Karpas-422 (cell line): ENCODE measurements around the gene CHCHD6. TPM values are rescaled to one million over a fixed set of nuclear protein-coding genes. Genes with fewer than 3 reads are reported as not detected.

Experiments used
- DNase-seq: peaks from one replicate; pipeline ENCODE4 v3.0.0-alpha.2; 2015
- H2AFZ ChIP-seq: fragments of 200-600 bp; sonication (generic); 2 replicates; pipeline ENCODE4 v1.6.1; 2014; ENCODE audit warnings: antibody characterized with exemption, low read length, mixed read lengths
- H3K27ac ChIP-seq: fragments of 200-600 bp; sonication (generic); 2 replicates; pipeline ENCODE4 v1.5.1; 2014; ENCODE audit warnings: mild to moderate bottlenecking, low read length, moderate library complexity
- H3K27me3 ChIP-seq: fragments of 200-600 bp; sonication (generic); 2 replicates; pipeline ENCODE4 v1.6.1; 2014; ENCODE audit warnings: low read length, mixed read lengths
- H3K36me3 ChIP-seq: fragments of 200-600 bp; sonication (generic); 2 replicates; pipeline ENCODE4 v1.6.1; 2014; ENCODE audit warnings: low read length, mixed read lengths; ENCODE audit not compliant: insufficient read depth
- H3K4me1 ChIP-seq: fragments of 200-600 bp; sonication (generic); 2 replicates; pipeline ENCODE4 v1.6.1; 2014; ENCODE audit warnings: mild to moderate bottlenecking, low read length, mixed read lengths
- H3K4me2 ChIP-seq: fragments of 200-600 bp; sonication (generic); 2 replicates; pipeline ENCODE4 v1.6.1; 2014; ENCODE audit warnings: low read length, low read depth, mild to moderate bottlenecking; ENCODE audit not compliant: poor library complexity, severe bottlenecking
- H3K4me3 ChIP-seq: fragments of 200-600 bp; sonication (generic); 2 replicates; pipeline ENCODE4 v1.5.1; 2014; ENCODE audit warnings: mild to moderate bottlenecking, antibody characterized with exemption, low read length, mixed read lengths
- H3K79me2 ChIP-seq: fragments of 200-600 bp; sonication (generic); 2 replicates; pipeline ENCODE4 v1.6.1; 2014; ENCODE audit warnings: mild to moderate bottlenecking, low read length, mixed read lengths
- H3K9ac ChIP-seq: fragments of 200-600 bp; sonication (generic); 2 replicates; pipeline ENCODE4 v1.6.0; 2014; ENCODE audit warnings: low read length
- H3K9me2 ChIP-seq: fragments of 200-600 bp; sonication (generic), shearing (Covaris generic); replicated peaks from 2 replicates; pipeline ENCODE4 v1.6.0; 2014; ENCODE audit warnings: mild to moderate bottlenecking, low read length, moderate library complexity; ENCODE audit not compliant: insufficient read depth
- H3K9me3 ChIP-seq: fragments of 300-700, 200-600 bp; sonication (generic); 2 replicates; pipeline ENCODE4 v1.6.1; 2014; ENCODE audit warnings: low read length, mixed read lengths
- H4K20me1 ChIP-seq: fragments of 200-600 bp; sonication (generic); 2 replicates; pipeline ENCODE4 v1.6.1; 2014; ENCODE audit warnings: mild to moderate bottlenecking, antibody characterized with exemption, low read length, low read depth; ENCODE audit not compliant: insufficient read depth
- total RNA-seq: library from RNA; depleted of rRNA; stranded (reverse); fragments of >200 nt; shearing (Covaris generic); gene quantifications from 2 replicates; pipeline ENCODE4 v1.2.3, GENCODE V29; 2014; ENCODE audit warnings: low replicate concordance; rRNA removed

The CHCHD6 gene
- total RNA-seq, 1 experiment from 2014 or later = 12.8 TPM

- Histone ChIP-seq H3K36me3 (no peaks in the 10 kb centered on the region), H3K79me2 (no peaks in the 10 kb centered on the region), H3K9me3 (no peaks in the 10 kb centered on the region), H2AFZ (no peak overlapping the region), H4K20me1 (peaks cover 3% of the 10 kb centered on the region; the same call in 1 of the 2 replicates), H3K9me2 (no peaks in the 10 kb centered on the region), H3K27me3 (no peaks in the 10 kb centered on the region), H3K27ac (no peak overlapping the region), H3K4me3 (no peak overlapping the region), H3K9ac (no peak overlapping the region), H3K4me1 (peaks cover 25% of the 10 kb centered on the region), H3K4me2 (no peak overlapping the region)
- DNase-seq = no peak
These were observed 301.9 kb downstream of the CHCHD6 start for GRCh38 chr3:127005864-127006500.

GRCh38 chr3:127006781-127007436 lies 302.9 kb downstream of the CHCHD6 start:
- Histone ChIP-seq H2AFZ (no peak overlapping the region), H3K27ac (no peak overlapping the region), H3K9me2 (no peaks in the 10 kb centered on the region), H3K4me2 (no peak overlapping the region), H4K20me1 (peaks cover 3% of the 10 kb centered on the region; the same call in 1 of the 2 replicates), H3K27me3 (no peaks in the 10 kb centered on the region), H3K36me3 (no peaks in the 10 kb centered on the region), H3K79me2 (no peaks in the 10 kb centered on the region), H3K4me3 (no peak overlapping the region), H3K9ac (no peak overlapping the region), H3K4me1 (peaks cover 34% of the 10 kb centered on the region), H3K9me3 (no peaks in the 10 kb centered on the region)
- DNase-seq = no peak

- Histone ChIP-seq H2AFZ (no peak overlapping the region), H3K27me3 (no peaks in the 10 kb centered on the region), H3K9me3 (no peaks in the 10 kb centered on the region), H4K20me1 (peaks cover 3% of the 10 kb centered on the region; the same call in 1 of the 2 replicates), H3K4me2 (no peak overlapping the region), H3K9ac (no peak overlapping the region), H3K36me3 (no peaks in the 10 kb centered on the region), H3K4me1 (peaks cover 37% of the 10 kb centered on the region), H3K27ac (no peak overlapping the region), H3K4me3 (no peak overlapping the region), H3K9me2 (no peaks in the 10 kb centered on the region), H3K79me2 (no peaks in the 10 kb centered on the region)
- no peak for DNase-seq
These were observed 304.2 kb downstream of the CHCHD6 start for GRCh38 chr3:127008236-127008635.

GRCh38 chr3:127009531-127009930 lies 305.5 kb downstream of the CHCHD6 start:
- DNase-seq = no peak
- Histone ChIP-seq H3K9me3 (no peaks in the 10 kb centered on the region), H3K4me1 (peaks cover 47% of the 10 kb centered on the region), H3K36me3 (no peaks in the 10 kb centered on the region), H3K79me2 (no peaks in the 10 kb centered on the region), H3K9ac (no peak overlapping the region), H3K4me3 (no peak overlapping the region), H3K9me2 (no peaks in the 10 kb centered on the region), H3K4me2 (no peak overlapping the region), H3K27me3 (no peaks in the 10 kb centered on the region), H4K20me1 (peaks cover 3% of the 10 kb centered on the region; the same call in 1 of the 2 replicates), H2AFZ (no peak overlapping the region), H3K27ac (no peak overlapping the region)

Other genes with a start within 250 kb of the CHCHD6 start
- 18.9 and 25.6 TPM in 2 replicates for gene ZXDC, start 228.3 kb upstream of the CHCHD6 start, total RNA-seq
- not detected in 2 replicates for gene UROC1, start 186.5 kb upstream of the CHCHD6 start, total RNA-seq
- not detected in 2 replicates for gene CHST13, start 180.1 kb upstream of the CHCHD6 start, total RNA-seq
- not detected in 2 replicates for gene C3orf22, start 145.3 kb upstream of the CHCHD6 start, total RNA-seq
- not detected in 2 replicates for gene TXNRD3, start 49.1 kb upstream of the CHCHD6 start, total RNA-seq